CD4-positive, alpha-beta T cell (primary cell): ENCODE measurements around the gene HBM. TPM values are rescaled to one million over a fixed set of nuclear protein-coding genes. Genes with fewer than 3 reads are reported as not detected.

ENCODE experiments used
- ATAC-seq: fragments of 200-7000 bp; cut with Tn5 transposase; one replicate; pipeline ENCODE4 v1.10.0; 2022; ENCODE audit warnings: mild to moderate bottlenecking; ENCODE audit not compliant: poor library complexity
- CTCF ChIA-PET: fragments of 350-600 bp; sonication (Branson Sonifier 250); formaldehyde crosslinking; loops from one replicate; lab custom pipeline; 2021; ENCODE audit warnings: antibody characterized with exemption, inconsistent platforms; lab: Charles Lee
- POLR2A ChIA-PET: fragments of 350-600 bp; sonication (Branson Sonifier 250); formaldehyde crosslinking; loops from one replicate; lab custom pipeline; 2021; ENCODE audit warnings: antibody characterized with exemption, inconsistent platforms; lab: Charles Lee
- DNase-seq, 14 experiments: peaks; one replicate each; pipeline ENCODE4 v3.0.0-alpha.2; 2013 to 2020; ENCODE audit warnings: mixed read lengths in 2 of 14
- H3K27ac ChIP-seq, 2 donors: one replicate each; pipeline versions ENCODE4 v1.5.1 to v1.7.0; 2013; ENCODE audit warnings: low read length in 2 of 2, low read depth in 1 of 2, mild to moderate bottlenecking in 1 of 2
- H3K27me3 ChIP-seq, 2 experiments: 1 replicate in 1 of 2; 2 replicates in 1 of 2; pipeline versions ENCODE4 v1.6.1 to v1.7.0; 2013; ENCODE audit warnings: low read length in 2 of 2, control low read depth in 1 of 2, mild to moderate bottlenecking in 1 of 2, moderate library complexity in 1 of 2; ENCODE audit not compliant: insufficient read depth in 2 of 2, control insufficient read depth in 1 of 2
- H3K36me3 ChIP-seq: one replicate; pipeline ENCODE4 v1.6.1; 2013; ENCODE audit warnings: low read length, control low read depth; ENCODE audit not compliant: insufficient read depth
- H3K4me1 ChIP-seq: one replicate; pipeline ENCODE4 v1.6.1; 2013; ENCODE audit warnings: low read length, control low read depth; ENCODE audit not compliant: insufficient read depth
- H3K4me3 ChIP-seq: one replicate; pipeline ENCODE4 v1.5.1; 2013; ENCODE audit warnings: mild to moderate bottlenecking, low read length, moderate library complexity
- H3K9me3 ChIP-seq, 2 experiments: 1 replicate in 1 of 2; 2 replicates in 1 of 2; pipeline versions ENCODE4 v1.6.1 to v1.7.0; 2013; ENCODE audit warnings: low read length in 2 of 2, mild to moderate bottlenecking in 2 of 2, control low read depth in 1 of 2, moderate library complexity in 1 of 2; ENCODE audit not compliant: control insufficient read depth in 1 of 2, insufficient read depth in 1 of 2
- H3K27ac Mint-ChIP-seq: one replicate; pipeline ENCODE4 v1.8.0; 2020; ENCODE audit warnings: mixed read lengths
- H3K27me3 Mint-ChIP-seq: one replicate; pipeline ENCODE4 v1.8.0; 2021; ENCODE audit warnings: mixed read lengths
- H3K36me3 Mint-ChIP-seq: one replicate; pipeline ENCODE4 v1.8.0; 2021; ENCODE audit warnings: low read depth, mixed read lengths
- H3K4me1 Mint-ChIP-seq: one replicate; pipeline ENCODE4 v1.8.0; 2021; ENCODE audit warnings: low read depth, mixed read lengths
- H3K4me3 Mint-ChIP-seq: one replicate; pipeline ENCODE4 v1.8.0; 2020; ENCODE audit warnings: mild to moderate bottlenecking, mixed read lengths
- H3K9me3 Mint-ChIP-seq: one replicate; pipeline ENCODE4 v1.8.0; 2020; ENCODE audit warnings: mixed read lengths
- CTCF ChIP-seq: fragments of 200-600 bp; IDR thresholded peaks from one replicate; pipeline ENCODE4 v1.8.0; 2022; ENCODE audit warnings: antibody characterized with exemption, mild to moderate bottlenecking
- intact Hi-C, 2 experiments: fragments of 100-400 bp; cut with DNase I in 1 of 2; cut with micrococcal nuclease in 1 of 2; formaldehyde crosslinking; loops; one replicate each; pipeline versions ENCODE4 v1.15.1 to v1.9.0; 2023 to 2025; cut with DNase I, micrococcal nuclease
- total RNA-seq, 174 experiments: library from RNA in 2 of 174; stranded (reverse) in 2 of 174; gene quantifications; one replicate each; pipeline ENCODE4 v1.2.3 and lab custom pipeline; 2021 to 2026

The HBM gene
- total RNA-seq, 2 experiments from 2014 or later: not detected

GRCh38 chr16:177394-177822 is 11.6 kb downstream of the HBM start:
- Histone ChIP-seq H3K27ac (no peak overlapping the region), H3K4me3 (no peak overlapping the region), H3K36me3 (no peaks in the 10 kb centered on the region), H3K27me3 (peaks cover 42 to 51% of the 10 kb centered on the region in 2 experiments), H3K4me1 (peaks cover 29% of the 10 kb centered on the region), H3K9me3 (peaks cover 0 to 6% of the 10 kb centered on the region in 2 experiments)
- ChIA-PET CTCF (no interaction called here), POLR2A (no interaction called here)
- ATAC-seq: no peak
- Mint-ChIP-seq H3K4me1 (peaks cover 13% of the 10 kb centered on the region), H3K4me3 (peak overlapping the region; percentile 20), H3K27ac (no peak overlapping the region), H3K9me3 (no peaks in the 10 kb centered on the region), H3K27me3 (peaks cover 52% of the 10 kb centered on the region), H3K36me3 (no peaks in the 10 kb centered on the region)
- intact Hi-C loops: no loop called here
- no peak for DNase-seq
- no peak for TF ChIP-seq CTCF

GRCh38 chr16:177981-178667 is 12.3 kb downstream of the HBM start:
- H3K4me3 Mint-ChIP-seq: peak overlapping the region; percentile 20
- intact Hi-C loops: no loop called here
- H3K4me3 ChIP-seq: no peak overlapping the region
- H3K9me3 ChIP-seq: peaks cover 0 to 6% of the 10 kb centered on the region in 2 experiments
- H3K27me3 ChIP-seq: peaks cover 42 to 51% of the 10 kb centered on the region in 2 experiments
- peaks cover 28% of the 10 kb centered on the region for H3K4me1 ChIP-seq
- H3K9me3 Mint-ChIP-seq: no peaks in the 10 kb centered on the region
- DNase-seq: no peak
- peaks cover 13% of the 10 kb centered on the region for H3K4me1 Mint-ChIP-seq
- no peak for ATAC-seq
- no peak for TF ChIP-seq CTCF
- CTCF ChIA-PET: no interaction called here
- POLR2A ChIA-PET: no interaction called here
- no peaks in the 10 kb centered on the region for H3K36me3 ChIP-seq
- H3K27ac Mint-ChIP-seq: no peak overlapping the region
- H3K36me3 Mint-ChIP-seq: no peaks in the 10 kb centered on the region
- no peak overlapping the region for H3K27ac ChIP-seq
- peaks cover 52% of the 10 kb centered on the region for H3K27me3 Mint-ChIP-seq

- TF ChIP-seq CTCF: no peak
- DNase-seq (no peak), ATAC-seq (no peak)
- ChIA-PET CTCF (no interaction called here), POLR2A (no interaction called here)
- Histone ChIP-seq H3K4me3 (no peak overlapping the region), H3K27me3 (peaks cover 42 to 47% of the 10 kb centered on the region in 2 experiments), H3K4me1 (peaks cover 25% of the 10 kb centered on the region), H3K9me3 (peaks cover 0 to 6% of the 10 kb centered on the region in 2 experiments), H3K27ac (no peak overlapping the region), H3K36me3 (no peaks in the 10 kb centered on the region)
- Mint-ChIP-seq H3K36me3 (no peaks in the 10 kb centered on the region), H3K4me1 (peaks cover 13% of the 10 kb centered on the region), H3K27me3 (peaks cover 49% of the 10 kb centered on the region), H3K27ac (no peak overlapping the region), H3K4me3 (no peak overlapping the region), H3K9me3 (no peaks in the 10 kb centered on the region)
- intact Hi-C loops: no loop called here
Observed at GRCh38 chr16:178668-179015, 12.9 kb downstream of the HBM start.
